ENCODE results near the gene PHF2. TPM values are rescaled to one million over a fixed set of nuclear protein-coding genes. Genes with fewer than 3 reads are reported as not detected.

The PHF2 gene
- total and polyA plus RNA-seq, 4 donors, result 10.3 to 32.4 (median 27.9) TPM

GRCh38 chr9:93620881-93621820, 44.8 kb downstream of the PHF2 start:
- ATAC-seq (ENCODE audit: low FRiP score) (no peak), DNase-seq (no peak)
- intact Hi-C loops (cut with DNase I), result no loop called here
- no peak overlapping the region for H3K27ac ChIP-seq (ENCODE audit: low read depth in 1 of 2, low read length in 2 of 2)
- no peaks in the 10 kb centered on the region for H3K27me3 ChIP-seq (ENCODE audit: control insufficient read depth in 1 of 2, insufficient read depth in 2 of 2, low read length in 1 of 2)
- no peaks in the 10 kb centered on the region for H3K9me3 ChIP-seq (ENCODE audit: control insufficient read depth, low read length)
- WGBS, 2 donors, result 62 to 71% methylated on average over 14 of the region's 14 CpGs
- no peak overlapping the region for H3K4me3 ChIP-seq (ENCODE audit: low read length in 2 of 2)
- no peaks in the 10 kb centered on the region for H3K36me3 ChIP-seq (ENCODE audit: control insufficient read depth in 1 of 2, insufficient read depth in 2 of 2, low read length in 1 of 2)
- H3K4me1 ChIP-seq (ENCODE audit: control insufficient read depth in 1 of 2, insufficient read depth in 2 of 2, low read length in 2 of 2), result no peaks in the 10 kb centered on the region

- DNase-seq (no peak), ATAC-seq (ENCODE audit: low FRiP score) (peak; percentile 19)
- Histone ChIP-seq H3K27ac (ENCODE audit: low read depth in 1 of 2, low read length in 2 of 2) (no peak overlapping the region), H3K9me3 (ENCODE audit: control insufficient read depth, low read length) (no peaks in the 10 kb centered on the region), H3K4me1 (ENCODE audit: control insufficient read depth in 1 of 2, insufficient read depth in 2 of 2, low read length in 2 of 2) (no peaks in the 10 kb centered on the region), H3K4me3 (ENCODE audit: low read length in 2 of 2) (no peak overlapping the region), H3K36me3 (ENCODE audit: control insufficient read depth in 1 of 2, insufficient read depth in 2 of 2, low read length in 1 of 2) (no peaks in the 10 kb centered on the region), H3K27me3 (ENCODE audit: control insufficient read depth in 1 of 2, insufficient read depth in 2 of 2, low read length in 1 of 2) (no peaks in the 10 kb centered on the region)
- WGBS, 2 donors, result 93 to 95% methylated on average over 4 of the region's 4 CpGs
- intact Hi-C loops (cut with DNase I), result no loop called here
Measured at GRCh38 chr9:93621922-93622321, 45.5 kb downstream of the PHF2 start.

- no peaks in the 10 kb centered on the region for H3K27me3 ChIP-seq (ENCODE audit: control insufficient read depth in 1 of 2, insufficient read depth in 2 of 2, low read length in 1 of 2)
Measured at GRCh38 chr9:93622691-93623090, 46.3 kb downstream of the PHF2 start.

GRCh38 chr9:93623753-93624152, 47.4 kb downstream of the PHF2 start:
- intact Hi-C loops (cut with DNase I), result no loop called here
- WGBS, 2 donors, result 61 to 63% methylated on average over 3 of the region's 3 CpGs
- ATAC-seq (ENCODE audit: low FRiP score), result no peak
- Histone ChIP-seq H3K4me1 (ENCODE audit: control insufficient read depth in 1 of 2, insufficient read depth in 2 of 2, low read length in 2 of 2) (no peaks in the 10 kb centered on the region), H3K9me3 (ENCODE audit: control insufficient read depth, low read length) (peaks cover 3% of the 10 kb centered on the region), H3K27me3 (ENCODE audit: control insufficient read depth in 1 of 2, insufficient read depth in 2 of 2, low read length in 1 of 2) (no peaks in the 10 kb centered on the region), H3K27ac (ENCODE audit: low read depth in 1 of 2, low read length in 2 of 2) (no peak overlapping the region), H3K4me3 (ENCODE audit: low read length in 2 of 2) (no peak overlapping the region), H3K36me3 (ENCODE audit: control insufficient read depth in 1 of 2, insufficient read depth in 2 of 2, low read length in 1 of 2) (no peaks in the 10 kb centered on the region)
- DNase-seq, result no peak

More at GRCh38 chr9:93622691-93623090, 46.3 kb downstream of the PHF2 start:
- no peaks in the 10 kb centered on the region for H3K36me3 ChIP-seq (ENCODE audit: control insufficient read depth in 1 of 2, insufficient read depth in 2 of 2, low read length in 1 of 2)
- H3K27ac ChIP-seq (ENCODE audit: low read depth in 1 of 2, low read length in 2 of 2), result no peak overlapping the region
- DNase-seq (no peak), ATAC-seq (ENCODE audit: low FRiP score) (no peak)
- no peaks in the 10 kb centered on the region for H3K4me1 ChIP-seq (ENCODE audit: control insufficient read depth in 1 of 2, insufficient read depth in 2 of 2, low read length in 2 of 2)
- no peak overlapping the region for H3K4me3 ChIP-seq (ENCODE audit: low read length in 2 of 2)
- intact Hi-C loops (cut with DNase I), result no loop called here
- WGBS, 2 donors, result 91 to 92% methylated on average over 2 of the region's 2 CpGs
- peaks cover under 1% of the 10 kb centered on the region for H3K9me3 ChIP-seq (ENCODE audit: control insufficient read depth, low read length)

GRCh38 chr9:93624431-93624834, 48.0 kb downstream of the PHF2 start:
- H3K4me1 ChIP-seq (ENCODE audit: control insufficient read depth in 1 of 2, insufficient read depth in 2 of 2, low read length in 2 of 2), result no peaks in the 10 kb centered on the region
- ATAC-seq (ENCODE audit: low FRiP score), result no peak
- no peak overlapping the region for H3K4me3 ChIP-seq (ENCODE audit: low read length in 2 of 2)
- peaks cover 3% of the 10 kb centered on the region for H3K9me3 ChIP-seq (ENCODE audit: control insufficient read depth, low read length)
- no peak for DNase-seq
- no peak overlapping the region for H3K27ac ChIP-seq (ENCODE audit: low read depth in 1 of 2, low read length in 2 of 2)
- 90 to 97% methylated on average over 6 of the region's 6 CpGs for WGBS, 2 donors
- no peaks in the 10 kb centered on the region for H3K36me3 ChIP-seq (ENCODE audit: control insufficient read depth in 1 of 2, insufficient read depth in 2 of 2, low read length in 1 of 2)
- intact Hi-C loops (cut with DNase I), result no loop called here
- H3K27me3 ChIP-seq (ENCODE audit: control insufficient read depth in 1 of 2, insufficient read depth in 2 of 2, low read length in 1 of 2), result no peaks in the 10 kb centered on the region

GRCh38 chr9:93624977-93625376, 48.6 kb downstream of the PHF2 start:
- H3K4me3 ChIP-seq (ENCODE audit: low read length in 2 of 2), result no peak overlapping the region
- ATAC-seq (ENCODE audit: low FRiP score) (no peak), DNase-seq (no peak)
- H3K27ac ChIP-seq (ENCODE audit: low read depth in 1 of 2, low read length in 2 of 2), result no peak overlapping the region
- no peaks in the 10 kb centered on the region for H3K4me1 ChIP-seq (ENCODE audit: control insufficient read depth in 1 of 2, insufficient read depth in 2 of 2, low read length in 2 of 2)
- peaks cover 3% of the 10 kb centered on the region for H3K9me3 ChIP-seq (ENCODE audit: control insufficient read depth, low read length)
- H3K27me3 ChIP-seq (ENCODE audit: control insufficient read depth in 1 of 2, insufficient read depth in 2 of 2, low read length in 1 of 2), result no peaks in the 10 kb centered on the region
- intact Hi-C loops (cut with DNase I), result no loop called here
- H3K36me3 ChIP-seq (ENCODE audit: control insufficient read depth in 1 of 2, insufficient read depth in 2 of 2, low read length in 1 of 2), result no peaks in the 10 kb centered on the region

GRCh38 chr9:93629920-93630319, 53.5 kb downstream of the PHF2 start:
- H3K36me3 ChIP-seq (ENCODE audit: control insufficient read depth in 1 of 2, insufficient read depth in 2 of 2, low read length in 1 of 2), result peaks cover 0 to 1% of the 10 kb centered on the region in 2 donors
- no peaks in the 10 kb centered on the region for H3K4me1 ChIP-seq (ENCODE audit: control insufficient read depth in 1 of 2, insufficient read depth in 2 of 2, low read length in 2 of 2)

GRCh38 chr9:93630806-93631411, 54.5 kb downstream of the PHF2 start:
- no peaks in the 10 kb centered on the region for H3K4me1 ChIP-seq (ENCODE audit: control insufficient read depth in 1 of 2, insufficient read depth in 2 of 2, low read length in 2 of 2)
- ATAC-seq (ENCODE audit: low FRiP score) (no peak), DNase-seq (no peak)
- H3K9me3 ChIP-seq (ENCODE audit: control insufficient read depth, low read length), result peaks cover 3% of the 10 kb centered on the region
- no peaks in the 10 kb centered on the region for H3K27me3 ChIP-seq (ENCODE audit: control insufficient read depth in 1 of 2, insufficient read depth in 2 of 2, low read length in 1 of 2)
- H3K36me3 ChIP-seq (ENCODE audit: control insufficient read depth in 1 of 2, insufficient read depth in 2 of 2, low read length in 1 of 2), result peaks cover 0 to 1% of the 10 kb centered on the region in 2 donors
- intact Hi-C loops (cut with DNase I), result no loop called here
- H3K4me3 ChIP-seq (ENCODE audit: low read length in 2 of 2), result no peak overlapping the region
- WGBS, 2 donors, result 90 to 91% methylated on average over 7 of the region's 7 CpGs
- H3K27ac ChIP-seq (ENCODE audit: low read depth in 1 of 2, low read length in 2 of 2), result no peak overlapping the region

More at GRCh38 chr9:93629920-93630319, 53.5 kb downstream of the PHF2 start:
- Histone ChIP-seq H3K4me3 (ENCODE audit: low read length in 2 of 2) (no peak overlapping the region), H3K27ac (ENCODE audit: low read depth in 1 of 2, low read length in 2 of 2) (no peak overlapping the region), H3K27me3 (ENCODE audit: control insufficient read depth in 1 of 2, insufficient read depth in 2 of 2, low read length in 1 of 2) (no peaks in the 10 kb centered on the region), H3K9me3 (ENCODE audit: control insufficient read depth, low read length) (peaks cover 3% of the 10 kb centered on the region)
- 90 to 94% methylated on average over 11 of the region's 11 CpGs for WGBS, 2 donors
- DNase-seq, result no peak
- intact Hi-C loops (cut with DNase I), result no loop called here
- no peak for ATAC-seq (ENCODE audit: low FRiP score)

Data from aorta (tissue), 5 donors.